SK-N-DZ (cell line): Measurements from ENCODE around the gene HCN1.

Experiments
- DNase-seq: peaks from one replicate; pipeline ENCODE4 v3.0.0-alpha.2; 2015; ENCODE audit warnings: low spot score

HCN1 gene

DNA sequence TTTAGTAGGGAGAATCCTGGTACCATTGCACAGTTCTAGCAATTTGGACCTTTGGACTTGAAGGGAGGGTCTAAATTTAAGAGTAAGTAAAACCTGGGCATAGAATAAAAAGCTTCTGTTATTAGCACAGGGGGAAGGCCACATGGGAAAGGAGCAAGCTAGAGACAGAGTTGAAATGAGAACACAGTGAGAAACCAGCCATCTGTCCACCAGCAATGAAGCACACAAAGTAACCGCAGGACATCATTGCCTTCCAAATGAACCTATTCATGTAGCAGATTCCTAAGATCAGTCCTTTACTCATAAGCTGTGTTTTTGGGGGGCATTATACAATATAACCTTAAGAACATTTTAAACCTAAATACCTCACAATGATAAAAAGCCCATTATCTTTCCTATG, 407.4 kb downstream of the HCN1 start:
- no peak for DNase-seq

DNA sequence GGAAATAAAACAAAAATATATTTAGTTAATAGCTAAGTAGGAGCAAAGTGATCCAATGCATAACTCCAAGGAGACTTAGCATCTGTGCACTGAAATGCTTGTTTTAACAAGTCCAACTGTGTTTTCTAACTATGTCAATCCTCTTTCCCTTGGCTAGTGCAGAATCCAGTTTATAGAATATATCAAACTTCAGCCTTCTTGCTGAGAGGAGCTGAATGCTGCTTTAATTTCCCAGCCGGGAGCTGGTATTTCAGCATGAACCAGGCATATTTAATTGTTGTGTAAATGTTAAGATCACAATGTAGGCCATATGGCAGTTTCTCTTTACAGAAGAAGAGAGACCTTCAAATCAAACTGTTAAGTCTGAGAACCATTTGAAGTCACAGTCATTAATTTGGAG, 411.7 kb downstream of the HCN1 start:
- no peak for DNase-seq

DNA sequence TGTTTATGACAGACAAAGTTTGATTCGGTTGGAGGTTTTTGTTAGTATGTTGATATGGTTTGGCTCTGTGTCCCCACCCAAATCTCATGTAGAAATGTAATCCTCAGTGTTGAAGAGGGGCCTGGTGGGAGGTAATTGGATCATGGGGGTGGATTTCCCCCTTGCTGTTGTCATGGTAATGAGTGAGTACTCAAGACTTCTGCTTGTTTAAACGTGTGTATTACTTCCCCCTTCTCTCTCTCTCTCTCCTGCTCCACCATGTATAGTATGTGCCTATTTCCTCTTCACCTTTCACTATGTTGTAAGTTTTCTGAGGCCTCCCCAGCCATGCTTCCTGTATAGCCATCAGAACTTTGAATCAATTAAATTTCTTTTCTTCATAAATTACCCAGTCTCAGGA, 415.1 kb downstream of the HCN1 start:
- no peak for DNase-seq

GRCh38 chr5:45279109-45279508, 417.1 kb downstream of the HCN1 start:
- no peak for DNase-seq

- DNase-seq: no peak
These were observed 418.3 kb downstream of the HCN1 start for GRCh38 chr5:45277860-45278259.

- DNase-seq: no peak
These were observed 421.9 kb downstream of the HCN1 start for GRCh38 chr5:45274241-45274640.

DNA sequence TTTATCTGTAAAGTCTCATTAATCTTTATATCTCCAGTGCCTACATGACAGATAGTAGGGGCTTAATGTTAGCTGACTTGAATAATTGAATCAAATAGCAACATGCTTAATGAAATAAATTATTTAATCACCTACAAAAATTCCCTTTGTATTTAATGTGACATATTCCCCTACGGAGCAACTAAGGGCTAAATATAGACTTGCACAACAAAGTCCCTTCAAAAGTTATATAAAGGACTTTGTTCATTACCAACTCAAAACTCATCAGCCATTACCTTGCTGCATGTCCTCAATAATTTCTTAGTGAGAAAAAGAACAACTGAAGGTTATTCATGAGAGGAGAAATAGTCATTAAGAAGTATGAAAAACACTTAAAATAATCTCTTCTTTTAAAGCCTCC, 424.6 kb downstream of the HCN1 start:
- DNase-seq: no peak

- no peak for DNase-seq
These were observed 431.7 kb downstream of the HCN1 start for GRCh38 chr5:45264447-45264846.

GRCh38 chr5:45262061-45262590, 434.1 kb downstream of the HCN1 start:
- DNase-seq: peak; percentile 11

- no peak for DNase-seq
These were observed 435.1 kb downstream of the HCN1 start for GRCh38 chr5:45261125-45261524.

- peak; percentile 15 for DNase-seq
These were observed 435.9 kb downstream of the HCN1 start for GRCh38 chr5:45260292-45260691.

GRCh38 chr5:45252978-45253377, 443.2 kb downstream of the HCN1 start:
- DNase-seq: no peak

GRCh38 chr5:45252541-45252940, 443.6 kb downstream of the HCN1 start:
- no peak for DNase-seq

DNA sequence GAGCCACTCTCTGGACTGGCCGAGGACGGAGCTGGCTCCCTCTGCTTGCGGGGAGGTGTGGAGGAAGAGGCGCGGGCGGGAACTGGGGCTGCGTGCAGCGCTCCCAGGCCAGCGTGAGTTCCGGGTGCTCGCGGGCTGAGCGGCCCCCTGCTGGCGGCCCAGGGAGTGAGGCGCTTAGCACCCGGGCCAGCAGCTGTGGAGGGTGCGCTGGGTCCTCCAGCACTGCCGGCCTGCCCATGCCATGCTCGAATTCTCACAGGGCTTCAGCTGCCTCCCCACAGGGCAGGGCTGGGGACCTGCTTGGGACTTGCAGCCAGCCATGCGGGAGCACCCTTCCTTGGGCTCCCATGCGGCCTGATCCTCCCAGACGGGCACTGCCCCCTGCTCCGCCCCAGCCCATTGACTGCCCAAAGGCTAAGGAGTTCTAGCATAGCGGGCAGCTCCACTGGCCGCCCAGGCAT, 470.6 kb downstream of the HCN1 start:
- DNase-seq: no peak

- DNase-seq: no peak
These were observed 490.7 kb downstream of the HCN1 start for GRCh38 chr5:45205403-45205961.
